A673 (cell line): Measurements from ENCODE around the gene HEATR1. TPM values are rescaled to one million over a fixed set of nuclear protein-coding genes. Genes with fewer than 3 reads are reported as not detected.
A peak's percentile ranks its signal among the peaks of the same experiment; 100 is the strongest.

ENCODE experiments used
- BruUV-seq: library from RNA; stranded (reverse); fragments of 400-500 nt; replicated peaks from 2 replicates; lab custom pipeline; 2021; lab: Mats Ljungman, UMichigan
- CTCF ChIA-PET: fragments of 300-600 bp; sonication (Branson Sonifier 250); formaldehyde crosslinking; loops from one replicate; lab custom pipeline; 2022; ENCODE audit warnings: antibody characterized with exemption; lab: Charles Lee
- POLR2A ChIA-PET: fragments of 300-600 bp; sonication (Branson Sonifier 250); formaldehyde crosslinking; loops from one replicate; lab custom pipeline; 2022; ENCODE audit warnings: antibody characterized with exemption; ENCODE audit not compliant: low non-redundant PET; lab: Charles Lee
- DNase-seq: peaks from one replicate; pipeline ENCODE4 v3.0.0-alpha.2; 2015; ENCODE audit warnings: low spot score
- H3K27ac ChIP-seq: fragments of 200-600 bp; sonication (generic); 2 replicates; pipeline ENCODE4 v1.5.1; 2016; ENCODE audit warnings: mixed run types, low read depth, mild to moderate bottlenecking, mixed read lengths, antibody characterized with exemption, low read length; ENCODE audit not compliant: poor library complexity, severe bottlenecking
- H3K27me3 ChIP-seq: fragments of 200-600 bp; sonication (generic); replicated peaks from 2 replicates; pipeline ENCODE4 v1.6.1; 2017; ENCODE audit warnings: mixed run types, low read depth, mild to moderate bottlenecking, mixed read lengths, antibody characterized with exemption, low read length; ENCODE audit not compliant: insufficient read depth, poor library complexity
- H3K36me3 ChIP-seq: fragments of 200-600 bp; sonication (generic); 2 replicates; pipeline ENCODE4 v1.6.1; 2016; ENCODE audit warnings: mixed run types, mild to moderate bottlenecking, mixed read lengths, antibody characterized with exemption, low read length; ENCODE audit not compliant: insufficient read depth, poor library complexity, severe bottlenecking
- H3K4me1 ChIP-seq: fragments of 200-600 bp; sonication (generic); 2 replicates; pipeline ENCODE4 v1.6.1; 2017; ENCODE audit warnings: mixed run types, mild to moderate bottlenecking, mixed read lengths, antibody characterized with exemption, low read length; ENCODE audit not compliant: insufficient read depth, poor library complexity, severe bottlenecking
- H3K4me3 ChIP-seq: fragments of 200-600 bp; sonication (generic); 2 replicates; pipeline ENCODE4 v1.5.1; 2016; ENCODE audit warnings: low read depth, mixed run types, mild to moderate bottlenecking, mixed read lengths, low read length; ENCODE audit not compliant: poor library complexity, severe bottlenecking
- H3K9me3 ChIP-seq: fragments of 200-600 bp; sonication (generic); 2 replicates; pipeline ENCODE4 v1.6.1; 2016; ENCODE audit warnings: mixed run types, low read depth, mild to moderate bottlenecking, mixed read lengths, antibody characterized with exemption, low read length; ENCODE audit not compliant: poor library complexity, severe bottlenecking
- EZH2 ChIP-seq: fragments of 200-600 bp; sonication (generic); IDR thresholded peaks from 2 replicates; pipeline ENCODE4 v1.6.1; 2017; ENCODE audit warnings: borderline replicate concordance, low read depth, mild to moderate bottlenecking, mixed read lengths, antibody characterized with exemption, low read length; ENCODE audit not compliant: poor library complexity, severe bottlenecking
- intact Hi-C: fragments of 100-400 bp; cut with micrococcal nuclease; formaldehyde crosslinking; loops from one replicate; pipeline ENCODE4 v1.10.0; 2022; ENCODE audit not compliant: unreplicated experiment
- total RNA-seq: library from RNA; stranded (reverse); gene quantifications from 2 replicates; pipeline ENCODE4 v1.2.3, GENCODE V29; 2021
- TF ChIP-seq, protein P1 (sequence below): fragments of 300-800, 200-600 bp; sonication (generic); conservative IDR thresholded peaks from 2 replicates; pipeline ENCODE4 v1.5.1; 2017; ENCODE audit warnings: low read depth, mild to moderate bottlenecking, antibody characterized with exemption, low read length, moderate library complexity, mixed read lengths

The HEATR1 gene
- total RNA-seq, 1 experiment from 2014 or later, result 59.7 TPM

DNA sequence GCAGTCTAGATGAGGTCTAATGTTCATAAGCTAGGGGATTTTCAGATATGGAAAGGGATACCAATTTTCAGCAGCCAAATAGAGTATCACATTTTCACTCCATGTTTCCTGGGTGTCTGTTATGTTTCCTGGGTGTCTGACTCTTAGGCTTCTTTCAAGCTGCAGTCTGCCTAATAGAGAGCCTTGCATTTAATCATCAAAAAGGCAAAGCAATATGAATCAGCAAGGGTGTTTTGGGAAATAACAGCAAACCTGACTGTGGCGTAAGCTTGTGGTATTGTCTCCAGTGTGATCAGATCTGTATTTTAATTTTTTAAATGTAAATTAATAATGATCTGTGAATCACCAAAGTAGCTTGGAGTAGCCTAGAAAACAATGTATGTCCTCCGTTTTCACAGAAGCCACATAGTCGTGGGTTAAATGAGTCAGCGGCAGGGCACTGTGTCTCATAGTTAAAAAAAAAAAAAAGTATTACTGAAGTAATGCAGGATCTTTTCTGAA lies 70.1 kb downstream of the HEATR1 start:
- intact Hi-C loops, result no loop called here
- no peak overlapping the region for H3K4me3 ChIP-seq
- no TSS peak for BruUV-seq
- TF ChIP-seq, protein P1, sequence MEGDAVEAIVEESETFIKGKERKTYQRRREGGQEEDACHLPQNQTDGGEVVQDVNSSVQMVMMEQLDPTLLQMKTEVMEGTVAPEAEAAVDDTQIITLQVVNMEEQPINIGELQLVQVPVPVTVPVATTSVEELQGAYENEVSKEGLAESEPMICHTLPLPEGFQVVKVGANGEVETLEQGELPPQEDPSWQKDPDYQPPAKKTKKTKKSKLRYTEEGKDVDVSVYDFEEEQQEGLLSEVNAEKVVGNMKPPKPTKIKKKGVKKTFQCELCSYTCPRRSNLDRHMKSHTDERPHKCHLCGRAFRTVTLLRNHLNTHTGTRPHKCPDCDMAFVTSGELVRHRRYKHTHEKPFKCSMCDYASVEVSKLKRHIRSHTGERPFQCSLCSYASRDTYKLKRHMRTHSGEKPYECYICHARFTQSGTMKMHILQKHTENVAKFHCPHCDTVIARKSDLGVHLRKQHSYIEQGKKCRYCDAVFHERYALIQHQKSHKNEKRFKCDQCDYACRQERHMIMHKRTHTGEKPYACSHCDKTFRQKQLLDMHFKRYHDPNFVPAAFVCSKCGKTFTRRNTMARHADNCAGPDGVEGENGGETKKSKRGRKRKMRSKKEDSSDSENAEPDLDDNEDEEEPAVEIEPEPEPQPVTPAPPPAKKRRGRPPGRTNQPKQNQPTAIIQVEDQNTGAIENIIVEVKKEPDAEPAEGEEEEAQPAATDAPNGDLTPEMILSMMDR, result no peak
- TF ChIP-seq EZH2, result no peak
- H3K27ac ChIP-seq, result no peak overlapping the region
- no peaks in the 10 kb centered on the region for H3K36me3 ChIP-seq
- H3K27me3 ChIP-seq, result no peaks in the 10 kb centered on the region
- POLR2A ChIA-PET, result no interaction called here
- peaks cover 15% of the 10 kb centered on the region for H3K4me1 ChIP-seq
- CTCF ChIA-PET, result no interaction called here
- no peak for DNase-seq
- H3K9me3 ChIP-seq, result no peaks in the 10 kb centered on the region

DNA sequence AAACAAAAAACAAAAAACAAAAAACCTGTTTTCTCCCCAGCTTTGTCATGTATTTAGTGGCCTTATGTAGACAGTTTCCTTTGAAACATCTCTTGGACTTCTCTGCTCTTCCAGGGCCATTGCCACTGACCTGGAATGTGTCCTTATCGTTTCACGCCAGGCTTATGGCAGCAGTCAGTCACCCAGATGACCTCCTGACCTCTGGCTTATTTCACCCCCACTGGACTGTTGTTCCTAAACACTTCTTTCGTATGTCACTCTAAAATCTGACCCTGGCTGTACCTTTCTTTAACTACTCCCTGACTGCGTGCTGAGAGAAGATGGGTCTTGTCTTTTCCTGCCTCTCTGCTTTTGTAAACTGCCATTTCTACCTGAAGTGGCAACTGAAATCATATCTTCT lies 71.5 kb downstream of the HEATR1 start:
- CTCF ChIA-PET, result no interaction called here
- H3K4me3 ChIP-seq, result no peak overlapping the region

DNA sequence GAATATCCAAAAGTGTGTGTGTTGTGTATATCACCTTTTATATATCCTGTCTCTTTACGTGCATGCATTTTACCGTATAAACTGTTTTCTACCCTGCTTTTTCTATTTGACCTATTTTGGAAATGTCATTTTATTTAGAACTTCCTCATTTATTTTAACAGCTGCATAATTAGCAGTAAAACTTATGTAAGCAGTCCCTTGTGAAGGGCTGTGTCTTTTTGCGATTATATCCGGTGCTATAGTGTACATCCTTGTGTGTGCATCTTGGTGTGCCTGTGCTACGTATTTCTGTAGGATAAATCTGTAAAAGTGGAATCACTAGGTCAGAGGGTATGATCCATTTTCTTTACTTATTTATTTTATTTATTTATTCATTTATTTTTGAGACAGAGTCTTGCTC lies 73.4 kb downstream of the HEATR1 start:
- no peak for DNase-seq
- no peak overlapping the region for H3K4me3 ChIP-seq
- no peaks in the 10 kb centered on the region for H3K36me3 ChIP-seq
- no peak overlapping the region for H3K27ac ChIP-seq
- TF ChIP-seq EZH2, result no peak
- TF ChIP-seq, protein P1, result no peak
- intact Hi-C loops, result loop anchor here (2.0 kb wide), 1 partner anchor 428 kb away; no protein-coding TSS in a partner anchor
- peaks cover 9% of the 10 kb centered on the region for H3K4me1 ChIP-seq
- BruUV-seq, result no TSS peak
- ChIA-PET CTCF (no interaction called here), POLR2A (no interaction called here)
- H3K27me3 ChIP-seq, result no peaks in the 10 kb centered on the region
- no peaks in the 10 kb centered on the region for H3K9me3 ChIP-seq

More for the DNA sequence above, 71.5 kb downstream of the HEATR1 start:
- BruUV-seq, result TSS peak; percentile 42
- Histone ChIP-seq H3K36me3 (no peaks in the 10 kb centered on the region), H3K27ac (no peak overlapping the region), H3K4me1 (peaks cover 15% of the 10 kb centered on the region), H3K27me3 (no peaks in the 10 kb centered on the region), H3K9me3 (no peaks in the 10 kb centered on the region)
- POLR2A ChIA-PET, result no interaction called here
- intact Hi-C loops, result no loop called here
- TF ChIP-seq, protein P1, result no peak
- TF ChIP-seq EZH2, result no peak
- DNase-seq, result no peak
